GM21528 (cell line): ENCODE data around the gene FOXJ3.

Experiments used
- ATAC-seq: cut with Tn5 transposase; IDR thresholded peaks from one replicate; pipeline ENCODE4 v1.9.1; 2021; ENCODE audit warnings: mild to moderate bottlenecking, moderate library complexity; ENCODE audit not compliant: unreplicated experiment, low FRiP score

Gene FOXJ3

GRCh38 chr1:42198251-42198650, 136.8 kb downstream of the FOXJ3 start:
- no peak for ATAC-seq

GRCh38 chr1:42195841-42196240, 139.2 kb downstream of the FOXJ3 start:
- no peak for ATAC-seq

GRCh38 chr1:42192106-42192505, 142.9 kb downstream of the FOXJ3 start:
- no peak for ATAC-seq

GRCh38 chr1:42191319-42191718, 143.7 kb downstream of the FOXJ3 start:
- ATAC-seq: no peak

GRCh38 chr1:42189931-42190853, 144.8 kb downstream of the FOXJ3 start:
- ATAC-seq: no peak

- ATAC-seq: no peak
Observed at GRCh38 chr1:42186152-42186551, 148.9 kb downstream of the FOXJ3 start.

- no peak for ATAC-seq
Observed at GRCh38 chr1:42184616-42185015, 150.4 kb downstream of the FOXJ3 start.

- no peak for ATAC-seq
Observed at GRCh38 chr1:42183957-42184268, 151.1 kb downstream of the FOXJ3 start.

GRCh38 chr1:42183210-42183956, 151.7 kb downstream of the FOXJ3 start:
- ATAC-seq: no peak

- ATAC-seq: no peak
Observed at GRCh38 chr1:42181687-42182086, 153.3 kb downstream of the FOXJ3 start.

- no peak for ATAC-seq
Observed at GRCh38 chr1:42179900-42180329, 155.1 kb downstream of the FOXJ3 start.

GRCh38 chr1:42179275-42179674, 155.8 kb downstream of the FOXJ3 start:
- no peak for ATAC-seq

GRCh38 chr1:42178249-42178648, 156.8 kb downstream of the FOXJ3 start:
- ATAC-seq: no peak

GRCh38 chr1:42177541-42177981, 157.5 kb downstream of the FOXJ3 start:
- no peak for ATAC-seq

GRCh38 chr1:42176902-42177519, 158.0 kb downstream of the FOXJ3 start:
- no peak for ATAC-seq

GRCh38 chr1:42175314-42176054, 159.6 kb downstream of the FOXJ3 start:
- ATAC-seq: no peak

- no peak for ATAC-seq
Observed at GRCh38 chr1:42173961-42174735, 160.9 kb downstream of the FOXJ3 start.

GRCh38 chr1:42173155-42173933, 161.7 kb downstream of the FOXJ3 start:
- peak; percentile 67 for ATAC-seq
